ENCODE measurements around the gene ZNF618.

DNA sequence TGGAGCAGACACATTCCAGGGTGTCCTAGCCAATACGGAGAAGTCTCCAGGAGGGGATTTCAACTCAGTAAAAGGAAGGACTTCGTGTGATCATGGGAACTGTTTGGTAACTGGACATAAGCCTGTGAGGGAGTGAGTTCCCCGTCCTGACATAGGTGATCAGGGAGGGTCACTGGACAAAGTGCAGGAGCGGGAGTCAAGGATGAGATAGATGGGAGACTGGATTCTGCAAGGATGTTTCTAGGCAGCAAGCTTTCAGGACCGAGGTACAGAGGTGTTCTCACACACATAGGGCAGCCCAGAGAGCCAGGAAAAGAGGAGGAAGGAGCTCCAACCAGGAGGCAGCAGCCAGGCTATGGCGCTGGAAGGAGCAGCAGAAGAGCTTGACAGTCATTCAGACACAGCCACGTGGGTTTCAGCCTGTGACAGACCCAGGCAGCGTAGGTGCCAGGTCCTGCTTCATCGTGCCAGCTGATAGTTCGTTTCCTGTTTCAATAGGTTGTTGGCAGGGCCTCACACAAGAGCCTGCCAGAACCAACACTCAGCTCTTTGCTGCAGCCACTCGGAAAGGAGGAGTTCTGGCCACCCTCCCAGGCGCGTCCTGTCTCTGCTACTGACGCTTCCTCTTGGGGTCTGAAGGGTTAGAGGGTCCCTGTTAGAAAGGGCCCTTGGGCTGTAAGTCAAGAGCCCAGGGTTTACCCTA is 117.9 kb downstream of the ZNF618 start:
- TF ChIP-seq EZH2 (IDR thresholded peaks at IDR 0.05; ENCODE audit: borderline replicate concordance, low read depth, low read length, severe bottlenecking), result no peak
- TF ChIP-seq, protein P1, sequence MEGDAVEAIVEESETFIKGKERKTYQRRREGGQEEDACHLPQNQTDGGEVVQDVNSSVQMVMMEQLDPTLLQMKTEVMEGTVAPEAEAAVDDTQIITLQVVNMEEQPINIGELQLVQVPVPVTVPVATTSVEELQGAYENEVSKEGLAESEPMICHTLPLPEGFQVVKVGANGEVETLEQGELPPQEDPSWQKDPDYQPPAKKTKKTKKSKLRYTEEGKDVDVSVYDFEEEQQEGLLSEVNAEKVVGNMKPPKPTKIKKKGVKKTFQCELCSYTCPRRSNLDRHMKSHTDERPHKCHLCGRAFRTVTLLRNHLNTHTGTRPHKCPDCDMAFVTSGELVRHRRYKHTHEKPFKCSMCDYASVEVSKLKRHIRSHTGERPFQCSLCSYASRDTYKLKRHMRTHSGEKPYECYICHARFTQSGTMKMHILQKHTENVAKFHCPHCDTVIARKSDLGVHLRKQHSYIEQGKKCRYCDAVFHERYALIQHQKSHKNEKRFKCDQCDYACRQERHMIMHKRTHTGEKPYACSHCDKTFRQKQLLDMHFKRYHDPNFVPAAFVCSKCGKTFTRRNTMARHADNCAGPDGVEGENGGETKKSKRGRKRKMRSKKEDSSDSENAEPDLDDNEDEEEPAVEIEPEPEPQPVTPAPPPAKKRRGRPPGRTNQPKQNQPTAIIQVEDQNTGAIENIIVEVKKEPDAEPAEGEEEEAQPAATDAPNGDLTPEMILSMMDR (IDR thresholded peaks at IDR 0.05; ENCODE audit: borderline replicate concordance, extremely low read depth, low read length, poor library complexity, severe bottlenecking), result no peak
